Activated T-cell treated with anti-CD3 and anti-CD28 coated beads, Interleukin-2, amount 50 U/mL, for 48 hours (primary cell): Measurements from ENCODE around the gene ENTPD8.

Source experiments
- DNase-seq, 2 experiments: peaks; one replicate each; pipeline ENCODE4 v3.0.0-alpha.2; 2020

The ENTPD8 gene, protein sequence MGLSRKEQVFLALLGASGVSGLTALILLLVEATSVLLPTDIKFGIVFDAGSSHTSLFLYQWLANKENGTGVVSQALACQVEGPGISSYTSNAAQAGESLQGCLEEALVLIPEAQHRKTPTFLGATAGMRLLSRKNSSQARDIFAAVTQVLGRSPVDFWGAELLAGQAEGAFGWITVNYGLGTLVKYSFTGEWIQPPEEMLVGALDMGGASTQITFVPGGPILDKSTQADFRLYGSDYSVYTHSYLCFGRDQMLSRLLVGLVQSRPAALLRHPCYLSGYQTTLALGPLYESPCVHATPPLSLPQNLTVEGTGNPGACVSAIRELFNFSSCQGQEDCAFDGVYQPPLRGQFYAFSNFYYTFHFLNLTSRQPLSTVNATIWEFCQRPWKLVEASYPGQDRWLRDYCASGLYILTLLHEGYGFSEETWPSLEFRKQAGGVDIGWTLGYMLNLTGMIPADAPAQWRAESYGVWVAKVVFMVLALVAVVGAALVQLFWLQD

GRCh38 chr9:137441289-137441934, at the start of gene ENTPD8:
TSS of gene ENTPD8 (minus strand) at chr9:137441357. CDS start at chr9:137438285, 3,072 bp downstream.
- no peak for DNase-seq

- no peak for DNase-seq
These were observed 49.5 kb upstream of the ENTPD8 start for GRCh38 chr9:137490532-137491186.

DNA sequence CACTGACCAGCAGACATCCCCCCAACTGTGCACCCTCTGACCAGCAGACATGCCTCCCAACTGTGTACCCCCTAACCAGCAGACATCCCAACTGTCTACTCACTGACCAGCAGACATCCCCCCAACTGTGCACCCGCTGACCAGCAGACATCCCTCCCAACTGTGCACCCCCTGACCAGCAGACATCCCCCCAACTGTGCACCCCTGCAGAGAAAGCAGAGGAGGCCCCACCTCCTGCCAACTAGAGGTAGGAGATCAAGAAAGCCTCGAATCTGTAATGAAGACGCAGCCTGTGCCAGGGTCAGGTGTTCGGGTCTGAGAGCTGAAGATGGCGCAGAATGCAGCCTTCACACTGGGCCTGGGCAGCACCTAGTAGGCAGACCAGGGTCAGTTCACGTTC, 47.7 kb upstream of the ENTPD8 start:
- no peak for DNase-seq

- no peak for DNase-seq
These were observed 47.1 kb upstream of the ENTPD8 start for GRCh38 chr9:137488327-137488653.

- no peak for DNase-seq
These were observed 46.5 kb upstream of the ENTPD8 start for GRCh38 chr9:137487454-137488326.

DNA sequence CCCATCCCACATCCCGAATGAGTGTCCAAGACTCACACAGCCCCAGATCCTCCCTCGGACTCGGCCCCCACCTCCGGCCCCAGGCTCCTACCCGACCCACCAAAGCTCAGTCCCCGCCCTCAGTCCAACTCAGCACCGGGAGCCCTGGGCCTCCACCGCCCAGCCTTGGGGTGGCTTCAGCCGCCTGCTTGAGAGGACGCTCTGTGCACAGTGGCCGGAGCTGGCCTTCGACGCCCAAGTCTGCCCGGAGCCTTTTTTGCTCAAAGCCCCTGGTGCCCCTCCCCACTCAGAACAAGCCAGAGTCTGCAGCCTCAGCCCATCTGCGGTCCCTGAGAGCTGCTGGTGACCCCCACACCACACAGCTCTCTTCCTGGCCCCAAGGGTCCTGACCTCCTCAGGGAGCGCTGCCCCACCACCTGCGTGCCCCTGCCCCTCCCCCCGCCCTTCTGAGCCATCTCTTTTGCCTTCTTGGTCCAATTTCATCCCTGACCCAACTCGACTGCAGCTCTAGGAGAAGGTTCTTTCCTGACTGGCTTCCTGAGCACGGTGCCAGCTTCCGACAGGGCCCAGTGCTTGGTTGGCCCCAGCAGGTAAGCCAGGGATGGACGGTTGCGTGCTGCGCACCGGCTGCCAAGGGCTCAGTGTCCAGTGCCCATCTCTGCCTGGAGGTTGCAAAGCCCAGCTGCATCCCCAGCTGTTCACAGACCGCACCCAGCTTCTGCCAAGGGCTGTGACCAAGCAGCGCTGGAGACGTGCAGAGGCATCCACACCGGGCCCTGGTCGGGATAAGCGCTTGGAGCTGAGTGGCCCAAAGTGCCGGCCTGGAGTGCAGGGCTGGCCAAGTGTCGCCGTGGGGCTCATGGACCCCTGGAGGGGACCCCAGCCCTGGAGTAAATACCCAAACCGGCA, 45.6 kb upstream of the ENTPD8 start:
- DNase-seq: no peak

GRCh38 chr9:137486141-137486490, 45.0 kb upstream of the ENTPD8 start:
- DNase-seq: no peak

DNA sequence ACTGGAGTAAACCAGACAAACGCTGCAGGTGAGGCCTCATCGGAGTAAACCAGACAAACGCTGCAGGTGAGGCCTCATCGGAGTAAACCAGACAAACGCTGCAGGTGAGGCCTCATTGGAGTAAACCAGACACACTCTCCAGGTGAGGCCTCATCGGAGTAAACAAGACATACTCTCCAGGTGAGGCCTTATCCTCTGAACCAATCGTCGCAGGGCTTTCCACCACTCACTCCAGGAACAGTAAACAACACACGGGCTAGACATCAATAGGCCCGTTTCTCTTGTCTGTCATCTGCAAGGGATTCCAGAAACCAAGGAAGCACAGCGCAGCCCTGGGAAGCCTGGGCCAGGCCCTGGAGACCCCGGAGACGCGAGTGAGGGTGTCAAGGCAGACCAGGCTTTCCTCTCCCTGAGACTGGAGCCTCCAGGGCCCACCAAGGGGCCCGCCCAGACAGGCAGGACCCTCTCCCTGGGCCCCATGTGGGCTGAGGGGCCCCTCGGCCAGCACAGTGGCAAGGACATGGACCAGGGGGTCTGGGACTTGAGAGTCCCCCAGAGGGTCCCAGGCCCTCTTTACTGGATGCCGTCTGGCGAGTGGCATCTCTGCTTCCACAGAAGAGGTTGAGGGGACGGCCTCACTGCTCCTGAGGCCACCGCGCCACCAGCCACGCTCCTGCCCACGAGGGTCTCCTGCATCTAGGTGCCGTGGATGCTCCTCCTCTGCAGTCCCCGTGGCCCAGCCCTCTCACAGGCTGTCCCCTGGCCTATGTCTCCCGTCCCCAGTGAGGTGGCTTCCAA, 44.4 kb upstream of the ENTPD8 start:
- no peak for DNase-seq

GRCh38 chr9:137484551-137485315, 43.6 kb upstream of the ENTPD8 start:
- no peak for DNase-seq

DNA sequence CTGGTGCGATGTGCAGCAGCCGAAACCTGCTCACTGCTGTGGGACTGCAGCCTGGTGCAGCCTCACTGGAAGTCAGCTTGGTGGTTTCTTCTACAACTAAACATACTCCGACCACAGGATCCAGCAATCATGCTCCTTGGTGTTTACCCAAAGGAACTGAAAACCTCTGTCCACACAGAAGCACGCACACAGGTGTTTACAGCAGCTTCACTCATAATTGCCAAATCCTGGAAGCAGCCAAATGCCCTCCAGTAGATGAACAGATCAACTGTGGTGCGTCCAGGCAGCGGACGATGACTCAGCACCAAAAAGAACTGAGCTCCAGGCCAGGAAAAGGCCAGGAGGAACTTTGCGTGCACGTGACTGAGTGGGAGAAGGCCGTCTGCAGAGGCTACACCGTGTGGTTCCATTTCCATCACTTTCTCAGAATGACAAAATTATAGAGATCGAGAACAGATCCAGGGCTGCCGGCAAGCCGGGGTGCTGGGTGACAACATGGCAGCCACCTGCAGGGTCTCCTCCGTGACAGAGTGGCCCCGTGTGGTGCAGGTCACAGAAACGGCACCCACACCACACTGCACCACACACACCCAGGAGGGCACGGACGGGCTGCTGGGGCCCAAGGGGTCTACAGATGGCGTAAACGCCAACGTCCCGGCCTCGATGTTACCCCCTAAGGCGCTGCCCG, 41.1 kb upstream of the ENTPD8 start:
- no peak for DNase-seq

DNA sequence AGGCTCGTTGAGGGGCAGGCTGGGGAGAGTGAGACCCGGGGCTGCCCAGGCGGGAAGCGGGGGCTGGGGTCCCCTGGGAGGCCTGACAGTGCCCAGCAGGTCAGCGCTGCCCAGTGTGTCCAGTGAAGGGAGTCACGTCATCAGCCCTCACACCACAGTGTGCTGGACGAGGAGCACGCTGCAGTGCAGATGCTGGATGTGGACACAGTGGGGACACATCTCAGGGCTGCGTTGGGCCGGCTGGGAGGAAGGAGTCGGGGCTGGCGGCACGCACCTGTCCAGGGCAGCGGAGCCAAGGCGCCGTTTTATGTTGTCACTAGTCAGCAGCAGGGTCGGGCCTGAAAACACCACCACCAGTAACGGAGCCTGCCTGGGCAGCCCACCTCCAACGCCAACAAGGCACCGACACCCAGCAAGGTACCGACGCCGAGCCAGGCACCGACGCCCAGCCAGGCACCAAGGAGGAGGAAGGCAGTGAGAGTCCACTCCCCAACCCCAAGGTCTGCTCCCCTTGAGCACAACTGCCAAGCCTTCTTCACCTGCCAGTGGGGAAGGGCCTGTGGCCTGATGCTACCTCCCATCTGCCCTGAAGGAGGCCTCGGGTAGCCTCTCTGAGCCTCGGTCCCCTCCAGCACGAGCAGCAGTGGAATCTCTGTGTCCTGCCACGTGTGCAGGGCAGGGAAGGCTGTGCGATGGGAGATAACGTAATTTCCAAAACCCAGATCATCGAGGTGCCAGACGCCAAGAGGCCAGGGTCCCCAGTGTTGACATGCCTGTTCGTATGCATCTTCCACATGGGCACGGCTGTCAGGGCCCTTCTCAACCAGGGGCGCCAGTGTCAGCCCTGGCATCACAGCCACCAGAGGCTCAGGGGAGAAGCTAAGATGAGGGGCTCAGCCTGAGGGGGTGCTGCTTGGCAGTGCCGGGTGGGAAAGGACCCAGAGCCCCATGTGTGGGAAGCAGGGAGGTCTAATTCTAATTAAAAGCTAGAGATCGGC, 39.8 kb upstream of the ENTPD8 start:
- DNase-seq: no peak

DNA sequence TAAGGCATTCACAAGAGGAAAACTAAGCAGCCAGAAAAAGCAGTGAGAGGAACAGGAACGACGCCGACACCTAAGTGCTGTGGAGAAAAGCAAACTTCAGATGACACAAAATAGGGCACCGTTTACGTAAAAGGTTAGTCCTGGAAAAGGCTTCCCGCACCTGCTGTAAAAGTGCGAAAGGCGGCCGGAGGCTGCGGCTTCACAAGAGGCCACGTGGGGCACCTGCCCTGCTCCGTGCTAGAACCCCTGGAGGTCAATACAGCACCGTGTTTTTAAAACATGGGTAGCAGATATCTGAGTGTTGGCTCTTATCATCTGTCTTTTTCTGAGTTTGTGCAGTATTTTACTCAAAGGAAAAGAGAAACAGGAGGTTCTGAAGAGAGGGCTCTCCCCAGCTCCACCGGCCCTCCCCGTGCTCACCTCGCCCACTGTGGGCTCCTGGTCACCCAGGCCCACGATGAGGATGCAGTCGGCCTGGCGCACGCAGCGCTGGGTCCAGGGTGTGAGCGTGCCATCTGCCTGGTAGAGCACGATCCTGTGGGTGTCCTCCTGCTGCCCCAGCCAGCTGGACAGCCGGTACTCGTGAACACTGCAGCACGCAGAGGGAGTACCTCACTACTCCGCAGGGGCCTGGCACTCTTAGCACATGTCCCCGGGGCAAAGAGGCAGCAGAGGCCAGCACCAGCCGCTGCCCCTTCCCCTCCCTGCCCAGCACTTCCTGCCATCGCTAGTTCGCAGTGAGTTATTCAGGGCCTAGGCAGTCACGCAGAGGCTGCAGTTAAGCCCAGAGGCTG, 38.9 kb upstream of the ENTPD8 start:
- no peak for DNase-seq

- no peak for DNase-seq
These were observed 38.1 kb upstream of the ENTPD8 start for GRCh38 chr9:137478962-137479861.

GRCh38 chr9:137478613-137478961, 37.4 kb upstream of the ENTPD8 start:
- no peak for DNase-seq

DNA sequence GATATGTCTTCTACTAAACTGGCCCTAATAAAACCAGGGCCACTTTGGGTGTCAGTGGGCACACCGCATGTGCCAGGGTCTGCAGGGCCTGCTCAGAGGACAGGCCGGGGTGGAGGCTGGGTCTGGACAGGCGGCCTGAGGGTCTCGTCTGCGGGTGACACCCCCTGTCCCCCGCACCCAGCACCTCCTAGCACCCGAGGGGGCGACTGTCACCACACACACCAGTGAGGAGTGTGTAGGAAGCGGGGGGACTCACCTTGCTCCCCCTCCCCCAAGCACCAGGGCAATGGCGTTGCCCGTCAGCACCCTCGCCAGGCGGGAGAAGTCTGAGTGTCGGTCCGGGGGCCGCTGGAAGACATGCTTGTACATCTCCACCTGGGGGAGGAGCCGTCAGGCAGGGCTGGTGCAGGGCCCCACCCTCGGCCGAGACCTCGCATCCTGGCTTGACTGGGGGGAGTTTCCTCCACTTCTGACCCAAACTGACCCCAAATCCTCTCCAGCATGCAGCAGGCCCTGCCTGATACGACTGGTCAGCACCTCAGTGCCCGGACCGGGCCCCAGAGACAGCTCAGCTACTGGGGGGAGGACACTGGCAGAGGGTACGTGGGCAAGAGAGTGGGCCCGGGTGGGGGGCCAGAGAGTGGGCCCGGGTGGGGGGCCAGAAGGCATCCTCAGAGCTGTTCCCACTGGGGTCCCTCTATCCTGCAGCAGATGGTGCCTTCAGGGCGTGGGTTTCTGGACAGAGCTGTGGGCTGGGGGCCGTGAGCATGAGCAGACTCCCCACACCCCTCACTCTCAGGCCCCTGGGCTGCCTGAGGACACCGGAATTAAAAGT, 36.8 kb upstream of the ENTPD8 start:
- DNase-seq: no peak
